Ascending aorta (tissue), 2 donors: ENCODE measurements around the gene PACC1. TPM values are rescaled to one million over a fixed set of nuclear protein-coding genes. Genes with fewer than 3 reads are reported as not detected.

ENCODE experiments used
- DNase-seq, 2 donors: peaks; one replicate each; pipeline ENCODE4 v3.0.0-alpha.2; 2019; ENCODE audit warnings: low spot score in 2 of 2
- H3K27ac ChIP-seq, 2 donors: fragments of 200-600 bp; sonication (generic); one replicate each; pipeline ENCODE4 v1.5.1; 2016 to 2017; ENCODE audit warnings: mild to moderate bottlenecking in 1 of 2
- H3K27me3 ChIP-seq: fragments of 200-600 bp; sonication (generic); one replicate; pipeline ENCODE4 v1.5.1; 2017
- H3K36me3 ChIP-seq, 2 donors: fragments of 200-600 bp; sonication (generic); one replicate each; pipeline ENCODE4 v1.5.1; 2016
- H3K4me1 ChIP-seq, 2 donors: fragments of 200-600 bp; sonication (generic); one replicate each; pipeline ENCODE4 v1.5.1; 2016 to 2017; ENCODE audit warnings: mild to moderate bottlenecking in 1 of 2
- H3K4me3 ChIP-seq, 2 donors: fragments of 200-600 bp; sonication (generic); one replicate each; pipeline ENCODE4 v1.5.1; 2016 to 2017; ENCODE audit warnings: mild to moderate bottlenecking in 1 of 2
- H3K9me3 ChIP-seq, 2 donors: fragments of 200-600 bp; sonication (generic); one replicate each; pipeline ENCODE4 v1.5.1; 2016
- CTCF ChIP-seq, 3 experiments: fragments of 200-600 bp in 2 of 3; fragments of 450-650 bp in 1 of 3; sonication (generic) in 2 of 3; IDR thresholded peaks; one replicate each; pipeline ENCODE4 v1.5.1; 2016 to 2019; ENCODE audit warnings: antibody characterized with exemption in 3 of 3, mild to moderate bottlenecking in 1 of 3, moderate library complexity in 1 of 3
- intact Hi-C: fragments of 100-400 bp; cut with DNase I; formaldehyde crosslinking; loops from one replicate; pipeline ENCODE4 v1.15.1; 2023
- total RNA-seq: library from RNA; depleted of rRNA; stranded (reverse); fragments of >200 nt; gene quantifications from one replicate; pipeline ENCODE4 v1.1.0, GENCODE V29; 2016

The PACC1 gene
- total RNA-seq = 0.85 TPM

GRCh38 chr1:212414328-212415106, at the start of gene PACC1:
Gene PACC1 (minus strand): TSS chr1:212414886. CDS start chr1:212414757, 129 bp downstream.
- H3K27ac ChIP-seq = peak within 1 kb of the TSS; percentile 10 to 28
- intact Hi-C loops = loop anchor here (1.0 to 2.0 kb wide), 2 partner anchors 18 to 38 kb away; partner anchors contain the start of gene NENF
- H3K4me3 ChIP-seq = peak within 1 kb of the TSS; percentile 70 to 95
- DNase-seq = peak; percentile 79 to 95
- H3K4me1 ChIP-seq = peaks cover 0 to 7% of the 10 kb centered on the region in 2 donors
- no peaks in the 10 kb centered on the region for H3K9me3 ChIP-seq
- TF ChIP-seq CTCF (IDR thresholded peaks at IDR 0.05) = peak in 1 of 3 experiments; percentile 4
- peaks cover 0 to 14% of the 10 kb centered on the region in 2 donors for H3K36me3 ChIP-seq
- H3K27me3 ChIP-seq = no peaks in the 10 kb centered on the region

GRCh38 chr1:212463565-212464285, 49.0 kb upstream of the PACC1 start:
- no peak for DNase-seq
- no peaks in the 10 kb centered on the region for H3K27me3 ChIP-seq
- H3K4me3 ChIP-seq = no peak overlapping the region
- no peak overlapping the region for H3K27ac ChIP-seq
- intact Hi-C loops = no loop called here
- H3K36me3 ChIP-seq = no peaks in the 10 kb centered on the region
- no peaks in the 10 kb centered on the region for H3K4me1 ChIP-seq
- no peak for TF ChIP-seq CTCF (IDR thresholded peaks at IDR 0.05)
- H3K9me3 ChIP-seq = no peaks in the 10 kb centered on the region

GRCh38 chr1:212461916-212462660, 47.4 kb upstream of the PACC1 start:
- Histone ChIP-seq H3K36me3 (no peaks in the 10 kb centered on the region), H3K4me1 (no peaks in the 10 kb centered on the region), H3K4me3 (no peak overlapping the region), H3K9me3 (no peaks in the 10 kb centered on the region), H3K27me3 (no peaks in the 10 kb centered on the region), H3K27ac (no peak overlapping the region)
- intact Hi-C loops = no loop called here
- no peak for TF ChIP-seq CTCF (IDR thresholded peaks at IDR 0.05)
- no peak for DNase-seq

GRCh38 chr1:212460376-212460775, 45.7 kb upstream of the PACC1 start:
- Histone ChIP-seq H3K4me1 (peaks cover 4% of the 10 kb centered on the region in 2 donors), H3K4me3 (no peak overlapping the region), H3K36me3 (no peaks in the 10 kb centered on the region), H3K27ac (no peak overlapping the region), H3K9me3 (no peaks in the 10 kb centered on the region), H3K27me3 (no peaks in the 10 kb centered on the region)
- DNase-seq = no peak
- no peak for TF ChIP-seq CTCF (IDR thresholded peaks at IDR 0.05)
- intact Hi-C loops = no loop called here

- Histone ChIP-seq H3K9me3 (no peaks in the 10 kb centered on the region), H3K27me3 (no peaks in the 10 kb centered on the region), H3K4me1 (peaks cover 4% of the 10 kb centered on the region in 2 donors), H3K4me3 (no peak overlapping the region), H3K36me3 (no peaks in the 10 kb centered on the region), H3K27ac (no peak overlapping the region)
- TF ChIP-seq CTCF (IDR thresholded peaks at IDR 0.05) = no peak
- DNase-seq = no peak
- intact Hi-C loops = loop anchor here (10.0 kb wide), 3 partner anchors 395 to 625 kb away; partner anchors contain the start of genes ANGEL2, FLVCR1 and LPGAT1
Observed at GRCh38 chr1:212459656-212460055, 45.0 kb upstream of the PACC1 start.
